ENCODE results near the gene SF3A1. TPM values are rescaled to one million over a fixed set of nuclear protein-coding genes. Genes with fewer than 3 reads are reported as not detected.

SF3A1 gene
- total and polyA plus RNA-seq, 2 of the 13 experiments (the other 11 are each of a cell fraction or from before 2014, with no cell fraction given) = 10.0 to 22.0 TPM

DNA sequence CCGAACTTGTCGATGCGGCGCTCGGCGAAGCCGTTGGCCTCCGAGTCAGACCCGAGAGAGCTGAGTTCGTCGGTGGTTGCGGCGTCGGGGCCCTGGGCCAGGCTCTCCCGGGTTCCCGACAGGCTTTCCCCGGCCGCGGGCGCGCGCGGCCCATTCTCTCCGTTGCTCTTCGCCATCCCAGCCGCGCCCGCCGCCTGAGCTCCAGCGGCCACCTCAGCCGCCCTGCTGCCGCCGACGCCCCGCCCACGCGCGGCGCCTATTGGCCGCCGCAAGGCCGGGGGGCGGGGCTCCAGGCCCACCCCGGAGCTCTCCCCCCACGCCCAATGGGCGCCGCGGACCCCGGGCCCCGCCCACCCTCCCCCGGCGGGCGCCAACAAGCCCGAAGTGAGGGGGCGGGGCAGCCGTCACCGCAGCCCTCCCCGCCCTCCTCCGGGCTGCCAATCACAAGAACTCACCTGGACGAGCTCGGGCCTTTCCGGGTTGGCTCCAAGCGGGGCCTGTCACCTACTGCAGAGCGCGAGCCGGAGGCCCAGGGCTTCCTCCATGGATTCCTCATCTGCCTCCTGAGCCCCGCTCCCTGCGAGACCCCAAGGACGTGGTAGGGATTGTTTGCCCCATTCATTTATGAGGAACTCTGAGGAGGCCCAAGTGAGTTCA lies 29.9 kb downstream of the SF3A1 start, which contains the start of gene TBC1D10A (continued):
- TF ChIP-seq NCOA1 (CRISPR knock-in tag; IDR thresholded peaks at IDR 0.05) (no peak), YEATS4 (CRISPR knock-in tag; IDR thresholded peaks at IDR 0.05; ENCODE audit: borderline replicate concordance) (no peak), GABPA (IDR thresholded peaks at IDR 0.05; ENCODE audit: low read depth, low read length) (peak; percentile 18; the same call in 1 of the 2 replicates), GABPA (CRISPR knock-in tag; IDR thresholded peaks at IDR 0.05; ENCODE audit: low read depth) (peak; percentile 60), ZSCAN25 (CRISPR knock-in tag; IDR thresholded peaks at IDR 0.05) (peak; percentile 13; the same call in 1 of the 2 replicates), ZBTB49 (CRISPR knock-in tag; IDR thresholded peaks at IDR 0.05; ENCODE audit: borderline replicate concordance) (no peak), NR3C1 (CRISPR knock-in tag; IDR thresholded peaks at IDR 0.05) (no peak), KLF11 (CRISPR knock-in tag; IDR thresholded peaks at IDR 0.05) (no peak), GATAD1 (CRISPR knock-in tag; IDR thresholded peaks at IDR 0.05) (peak; percentile 20; the same call in 1 of the 2 replicates), MIER2 (CRISPR knock-in tag; IDR thresholded peaks at IDR 0.05) (0 out of 2 replicates have a peak, but pooled peaks have one; percentile 18), ZSCAN21 (CRISPR knock-in tag; IDR thresholded peaks at IDR 0.05; ENCODE audit: borderline replicate concordance) (0 out of 2 replicates have a peak, but pooled peaks have one; percentile 37), SIX4 (CRISPR knock-in tag; IDR thresholded peaks at IDR 0.05) (no peak), ONECUT2 (CRISPR knock-in tag; IDR thresholded peaks at IDR 0.05) (no peak), ELF3 (CRISPR knock-in tag; IDR thresholded peaks at IDR 0.05) (peak; percentile 71; the same call in 1 of the 2 replicates), KMT2B (CRISPR knock-in tag; IDR thresholded peaks at IDR 0.05) (peak; percentile 43; the same call in 1 of the 2 replicates), ZNF883 (CRISPR knock-in tag; IDR thresholded peaks at IDR 0.05; ENCODE audit: not compliant biosample characterization) (peak; percentile 59), THAP9 (CRISPR knock-in tag; IDR thresholded peaks at IDR 0.05; ENCODE audit: borderline replicate concordance) (no peak), SPEN (CRISPR knock-in tag; IDR thresholded peaks at IDR 0.05; ENCODE audit: low read depth) (peak; percentile 61; the same call in 1 of the 2 replicates), PBX2 (CRISPR knock-in tag; IDR thresholded peaks at IDR 0.05) (peak; percentile 86), HMG20A (CRISPR knock-in tag; IDR thresholded peaks at IDR 0.05; ENCODE audit: borderline replicate concordance) (no peak), MXD1 (CRISPR knock-in tag; IDR thresholded peaks at IDR 0.05) (peak; percentile 67; the same call in 1 of the 2 replicates), NFYC (CRISPR knock-in tag; IDR thresholded peaks at IDR 0.05) (peak; percentile 52)
- TF ChIP-seq, protein P1, sequence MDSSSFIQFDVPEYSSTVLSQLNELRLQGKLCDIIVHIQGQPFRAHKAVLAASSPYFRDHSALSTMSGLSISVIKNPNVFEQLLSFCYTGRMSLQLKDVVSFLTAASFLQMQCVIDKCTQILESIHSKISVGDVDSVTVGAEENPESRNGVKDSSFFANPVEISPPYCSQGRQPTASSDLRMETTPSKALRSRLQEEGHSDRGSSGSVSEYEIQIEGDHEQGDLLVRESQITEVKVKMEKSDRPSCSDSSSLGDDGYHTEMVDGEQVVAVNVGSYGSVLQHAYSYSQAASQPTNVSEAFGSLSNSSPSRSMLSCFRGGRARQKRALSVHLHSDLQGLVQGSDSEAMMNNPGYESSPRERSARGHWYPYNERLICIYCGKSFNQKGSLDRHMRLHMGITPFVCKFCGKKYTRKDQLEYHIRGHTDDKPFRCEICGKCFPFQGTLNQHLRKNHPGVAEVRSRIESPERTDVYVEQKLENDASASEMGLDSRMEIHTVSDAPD (CRISPR knock-in tag; IDR thresholded peaks at IDR 0.05) = no peak
